ENCODE data around the gene TIE1. TPM values are rescaled to one million over a fixed set of nuclear protein-coding genes. Genes with fewer than 3 reads are reported as not detected.

Gene TIE1
- total and polyA plus RNA-seq, 2 of the 13 experiments (the other 11 are each of a cell fraction or from before 2014, with no cell fraction given), result 0.58 to 0.84 TPM

GRCh38 chr1:43348809-43349593, 48.2 kb downstream of the TIE1 start (continued):
- TF ChIP-seq SNAPC4 (CRISPR knock-in tag; IDR thresholded peaks at IDR 0.05) (peak; percentile 66; the same call in 1 of the 2 replicates), ZNF740 (CRISPR knock-in tag; IDR thresholded peaks at IDR 0.05) (no peak; the same call in 1 of the 2 replicates), NR2F1 (CRISPR knock-in tag; IDR thresholded peaks at IDR 0.05) (no peak; a peak in 1 of 4 replicates), FOXO4 (CRISPR knock-in tag; conservative IDR thresholded peaks at IDR 0.05) (no peak), ARID4A (CRISPR knock-in tag; IDR thresholded peaks at IDR 0.05; ENCODE audit: borderline replicate concordance) (peak; percentile 79; the same call in 1 of the 2 replicates), KIAA2018 (CRISPR knock-in tag; IDR thresholded peaks at IDR 0.05; ENCODE audit: borderline replicate concordance) (peak; percentile 66; the same call in 1 of the 2 replicates)

Data from HepG2 (cell line).